Suprapubic skin (tissue), 4 donors: Measurements from ENCODE around the gene C4BPA. TPM values are rescaled to one million over a fixed set of nuclear protein-coding genes. Genes with fewer than 3 reads are reported as not detected.

Experiments used
- DNase-seq, 2 donors: peaks; one replicate each; pipeline ENCODE4 v3.0.0-alpha.2; 2019; ENCODE audit warnings: low spot score in 2 of 2
- H3K27ac ChIP-seq: fragments of 200-600 bp; sonication (generic); one replicate; pipeline ENCODE4 v1.5.1; 2019
- H3K27me3 ChIP-seq: fragments of 200-600 bp; sonication (generic); one replicate; pipeline ENCODE4 v1.5.1; 2019
- H3K36me3 ChIP-seq: fragments of 200-600 bp; sonication (generic); one replicate; pipeline ENCODE4 v1.5.1; 2019
- H3K4me1 ChIP-seq: fragments of 200-600 bp; sonication (generic); one replicate; pipeline ENCODE4 v1.5.1; 2019
- H3K4me3 ChIP-seq: fragments of 200-600 bp; sonication (generic); one replicate; pipeline ENCODE4 v1.5.1; 2019; ENCODE audit warnings: mild to moderate bottlenecking
- H3K9me3 ChIP-seq: fragments of 200-600 bp; sonication (generic); one replicate; pipeline ENCODE4 v1.5.1; 2019
- CTCF ChIP-seq, 2 donors: fragments of 200-600 bp in 1 of 2; fragments of 450-650 bp in 1 of 2; sonication (generic) in 1 of 2; IDR thresholded peaks; one replicate each; pipeline ENCODE4 v1.5.1; 2016 to 2019; ENCODE audit warnings: antibody characterized with exemption in 2 of 2, mild to moderate bottlenecking in 1 of 2, moderate library complexity in 1 of 2
- EP300 ChIP-seq: sonication (generic); formaldehyde crosslinking; IDR thresholded peaks from one replicate; pipeline ENCODE4 v1.6.1; 2017; ENCODE audit warnings: antibody characterized with exemption
- POLR2A ChIP-seq, 2 donors: fragments of 450-650 bp; IDR thresholded peaks; one replicate each; pipeline ENCODE4 v1.6.1; 2017; ENCODE audit warnings: antibody characterized with exemption in 2 of 2, mild to moderate bottlenecking in 2 of 2, moderate library complexity in 2 of 2
- POLR2AphosphoS5 ChIP-seq, 3 donors: sonication (generic); formaldehyde crosslinking; IDR thresholded peaks; one replicate each; pipeline ENCODE4 v1.6.1; 2017; ENCODE audit warnings: antibody characterized with exemption in 3 of 3
- WGBS: methylation state at CpG from one replicate; pipeline ENCODE4 v1.1.5; 2018; 5-methylcytosine and 5-hydroxymethylcytosine counted together
- total RNA-seq, 4 donors: library from RNA; depleted of rRNA; stranded (reverse); fragments of >200 nt; gene quantifications; one replicate each; pipeline ENCODE4 v1.1.0, GENCODE V29; 2016

Gene C4BPA
- total RNA-seq, 4 donors from 2014 or later = 3.1 TPM; not detected in 3

DNA sequence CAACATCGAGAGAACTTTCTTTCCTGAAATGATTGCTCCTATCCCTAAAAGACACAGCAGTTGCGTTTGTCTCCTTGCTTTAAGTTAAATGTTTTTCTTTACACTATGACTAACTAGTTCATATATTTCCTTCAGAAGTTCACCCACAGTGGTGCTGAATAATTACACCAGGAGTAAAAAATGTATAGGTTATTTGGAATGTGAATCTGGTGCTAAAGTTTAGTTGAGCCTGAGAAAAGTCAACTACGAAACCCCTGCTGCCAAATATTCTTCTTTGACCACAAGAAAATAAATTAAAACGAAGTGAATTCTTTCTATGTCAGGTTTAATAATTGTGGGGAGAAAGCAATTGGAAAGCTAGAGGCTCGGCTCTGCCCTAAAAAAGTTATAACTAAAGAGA lies 52.8 kb downstream of the C4BPA start:
- H3K27me3 ChIP-seq = no peaks in the 10 kb centered on the region
- no peak for DNase-seq
- H3K36me3 ChIP-seq = no peaks in the 10 kb centered on the region
- TF ChIP-seq CTCF (IDR thresholded peaks at IDR 0.05) = no peak
- no peak for TF ChIP-seq POLR2AphosphoS5 (IDR thresholded peaks at IDR 0.05)
- no peak for TF ChIP-seq EP300
- no peak for TF ChIP-seq POLR2A (IDR thresholded peaks at IDR 0.05)
- peaks cover 6% of the 10 kb centered on the region for H3K9me3 ChIP-seq
- H3K4me1 ChIP-seq = no peaks in the 10 kb centered on the region
- no peak overlapping the region for H3K4me3 ChIP-seq
- WGBS = 88% methylated on average over 5 of the region's 5 CpGs
- H3K27ac ChIP-seq = no peak overlapping the region

DNA sequence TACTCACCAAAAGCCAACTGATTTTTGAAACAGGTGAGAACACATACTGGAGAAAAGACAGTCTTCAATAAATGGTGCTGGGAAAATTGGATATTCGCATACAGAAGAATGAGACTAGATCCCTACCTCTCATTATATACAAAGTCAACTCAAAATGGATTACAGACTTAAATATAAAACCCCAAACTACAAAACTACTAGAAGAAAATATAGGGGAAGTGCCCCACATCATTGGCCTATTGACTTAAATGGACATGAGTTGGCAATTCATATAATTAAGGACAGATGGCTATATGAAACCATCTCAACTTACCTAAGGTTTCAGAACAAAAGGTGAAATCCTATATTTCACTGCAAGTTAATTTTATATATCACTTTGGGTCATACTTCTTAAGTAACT lies 60.1 kb downstream of the C4BPA start:
- TF ChIP-seq CTCF (IDR thresholded peaks at IDR 0.05) = no peak
- no peak for TF ChIP-seq POLR2AphosphoS5 (IDR thresholded peaks at IDR 0.05)
- TF ChIP-seq EP300 = no peak
- no peak for TF ChIP-seq POLR2A (IDR thresholded peaks at IDR 0.05)
- H3K9me3 ChIP-seq = no peaks in the 10 kb centered on the region
- H3K27ac ChIP-seq = no peak overlapping the region
- no peak overlapping the region for H3K4me3 ChIP-seq
- H3K4me1 ChIP-seq = no peaks in the 10 kb centered on the region
- 97% methylated on average over 1 of the region's 1 CpG for WGBS
- H3K36me3 ChIP-seq = no peaks in the 10 kb centered on the region
- H3K27me3 ChIP-seq = no peaks in the 10 kb centered on the region
- DNase-seq = no peak

GRCh38 chr1:207172321-207172720 lies 68.3 kb downstream of the C4BPA start:
- WGBS = 63% methylated on average over 2 of the region's 2 CpGs
- Histone ChIP-seq H3K4me3 (no peak overlapping the region), H3K27ac (no peak overlapping the region), H3K4me1 (no peaks in the 10 kb centered on the region), H3K9me3 (no peaks in the 10 kb centered on the region), H3K36me3 (no peaks in the 10 kb centered on the region), H3K27me3 (no peaks in the 10 kb centered on the region)
- no peak for TF ChIP-seq POLR2AphosphoS5 (IDR thresholded peaks at IDR 0.05)
- TF ChIP-seq POLR2A (IDR thresholded peaks at IDR 0.05) = no peak
- no peak for TF ChIP-seq EP300
- TF ChIP-seq CTCF (IDR thresholded peaks at IDR 0.05) = no peak
- DNase-seq = no peak

DNA sequence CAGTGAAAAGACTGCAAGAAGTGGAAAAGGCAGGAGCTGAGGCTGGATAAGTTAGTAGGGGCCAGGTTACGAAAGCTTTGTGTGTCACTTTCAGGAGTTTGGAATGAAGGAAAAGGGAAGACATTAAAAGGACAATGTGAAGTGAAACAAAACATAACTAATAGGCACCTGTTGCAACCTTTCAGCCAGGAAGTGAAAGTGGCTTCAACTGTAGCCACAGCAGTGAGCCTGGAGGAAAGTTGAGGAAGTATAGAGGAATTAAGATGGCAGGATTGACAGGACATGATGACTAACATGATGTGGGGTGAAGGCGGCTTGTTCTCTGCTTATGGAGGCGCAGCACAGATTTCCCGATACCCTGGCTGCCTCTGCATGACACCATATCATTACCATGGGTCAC lies 68.9 kb downstream of the C4BPA start:
- H3K36me3 ChIP-seq = no peaks in the 10 kb centered on the region
- H3K27me3 ChIP-seq = no peaks in the 10 kb centered on the region
- H3K4me3 ChIP-seq = no peak overlapping the region
- 90% methylated on average over 4 of the region's 4 CpGs for WGBS
- DNase-seq = no peak
- no peaks in the 10 kb centered on the region for H3K9me3 ChIP-seq
- no peak for TF ChIP-seq POLR2AphosphoS5 (IDR thresholded peaks at IDR 0.05)
- TF ChIP-seq CTCF (IDR thresholded peaks at IDR 0.05) = no peak
- no peak for TF ChIP-seq EP300
- no peak for TF ChIP-seq POLR2A (IDR thresholded peaks at IDR 0.05)
- H3K27ac ChIP-seq = no peak overlapping the region
- no peaks in the 10 kb centered on the region for H3K4me1 ChIP-seq

DNA sequence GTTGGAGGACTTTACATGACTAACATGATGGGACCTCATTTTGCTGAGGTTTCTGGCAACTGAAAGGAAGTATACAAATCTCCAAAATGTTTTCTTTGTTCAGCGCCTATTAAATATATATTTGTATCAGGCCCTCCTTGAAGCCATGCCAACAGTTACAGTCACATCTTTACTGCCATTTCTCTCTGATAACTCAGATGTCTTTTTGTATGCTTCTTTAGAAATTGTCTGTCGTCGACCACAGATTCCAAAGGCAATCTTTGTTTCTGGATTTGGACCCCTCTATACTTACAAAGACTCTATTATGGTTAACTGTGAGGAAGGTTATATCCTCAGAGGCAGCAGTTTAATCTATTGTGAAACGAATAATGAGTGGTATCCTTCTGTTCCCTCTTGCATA lies 69.4 kb downstream of the C4BPA start:
- WGBS = 86% methylated on average over 4 of the region's 4 CpGs
- no peak overlapping the region for H3K4me3 ChIP-seq
- no peaks in the 10 kb centered on the region for H3K9me3 ChIP-seq
- no peaks in the 10 kb centered on the region for H3K27me3 ChIP-seq
- no peaks in the 10 kb centered on the region for H3K4me1 ChIP-seq
- TF ChIP-seq POLR2AphosphoS5 (IDR thresholded peaks at IDR 0.05) = no peak
- no peak for TF ChIP-seq CTCF (IDR thresholded peaks at IDR 0.05)
- no peak for TF ChIP-seq EP300
- no peak for TF ChIP-seq POLR2A (IDR thresholded peaks at IDR 0.05)
- no peak overlapping the region for H3K27ac ChIP-seq
- no peaks in the 10 kb centered on the region for H3K36me3 ChIP-seq
- DNase-seq = no peak
